NB4 (cell line): ENCODE measurements around the gene GMDS.

Source experiments
- CTCF ChIP-seq: IDR thresholded peaks from one replicate; pipeline ENCODE4 v1.5.1; 2012; ENCODE audit warnings: low read depth, low read length
- MAX ChIP-seq: IDR thresholded peaks from 2 replicates; pipeline ENCODE4 v1.6.1; 2011; ENCODE audit warnings: low read depth, low read length
- MYC ChIP-seq: IDR thresholded peaks from 2 replicates; pipeline ENCODE4 v1.6.1; 2011; ENCODE audit warnings: low read depth, low read length
- POLR2A ChIP-seq: IDR thresholded peaks from 2 replicates; pipeline ENCODE4 v1.6.1; 2011; ENCODE audit warnings: mild to moderate bottlenecking; ENCODE audit not compliant: insufficient read length; ENCODE audit errors: extremely low read depth

- TF ChIP-seq CTCF (no peak), POLR2A (no peak), MAX (no peak), MYC (no peak)
Measured at GRCh38 chr6:1635305-1636010, 609.9 kb downstream of the GMDS start.
